ENCODE results near the gene HCN4.

DNA sequence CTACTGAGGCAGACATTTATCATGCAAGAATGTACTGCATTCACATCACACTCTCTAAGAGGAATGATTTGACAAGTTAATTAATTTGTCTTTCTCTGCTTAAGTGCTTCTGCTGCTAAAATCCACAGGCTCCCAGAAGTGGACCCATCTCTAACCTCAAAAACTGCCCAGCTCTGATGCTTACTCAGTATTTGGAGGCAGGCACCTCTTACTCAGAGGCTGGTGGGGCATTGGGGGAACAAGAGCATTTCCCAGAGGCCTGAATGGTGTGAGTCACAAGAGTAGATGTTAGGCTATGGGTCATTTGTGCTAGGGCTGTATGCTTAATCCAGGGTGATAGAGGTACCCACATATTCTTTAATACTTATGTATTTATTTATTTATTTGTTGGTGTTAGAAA lies 34.4 kb upstream of the HCN4 start:
- TF ChIP-seq CTCF (IDR thresholded peaks at IDR 0.05) = no peak
- TF ChIP-seq EZH2 (IDR thresholded peaks at IDR 0.05) = no peak
- no peak for TF ChIP-seq EZH2phosphoT487 (IDR thresholded peaks at IDR 0.05)

Data from neural progenitor cell (in vitro differentiated cells).